T follicular helper cell (primary cell): ENCODE results near the gene SERINC2.

Experiments used
- DNase-seq: peaks from one replicate; pipeline ENCODE4 v3.0.0-alpha.2; 2020; ENCODE audit warnings: low read depth

Gene SERINC2

DNA sequence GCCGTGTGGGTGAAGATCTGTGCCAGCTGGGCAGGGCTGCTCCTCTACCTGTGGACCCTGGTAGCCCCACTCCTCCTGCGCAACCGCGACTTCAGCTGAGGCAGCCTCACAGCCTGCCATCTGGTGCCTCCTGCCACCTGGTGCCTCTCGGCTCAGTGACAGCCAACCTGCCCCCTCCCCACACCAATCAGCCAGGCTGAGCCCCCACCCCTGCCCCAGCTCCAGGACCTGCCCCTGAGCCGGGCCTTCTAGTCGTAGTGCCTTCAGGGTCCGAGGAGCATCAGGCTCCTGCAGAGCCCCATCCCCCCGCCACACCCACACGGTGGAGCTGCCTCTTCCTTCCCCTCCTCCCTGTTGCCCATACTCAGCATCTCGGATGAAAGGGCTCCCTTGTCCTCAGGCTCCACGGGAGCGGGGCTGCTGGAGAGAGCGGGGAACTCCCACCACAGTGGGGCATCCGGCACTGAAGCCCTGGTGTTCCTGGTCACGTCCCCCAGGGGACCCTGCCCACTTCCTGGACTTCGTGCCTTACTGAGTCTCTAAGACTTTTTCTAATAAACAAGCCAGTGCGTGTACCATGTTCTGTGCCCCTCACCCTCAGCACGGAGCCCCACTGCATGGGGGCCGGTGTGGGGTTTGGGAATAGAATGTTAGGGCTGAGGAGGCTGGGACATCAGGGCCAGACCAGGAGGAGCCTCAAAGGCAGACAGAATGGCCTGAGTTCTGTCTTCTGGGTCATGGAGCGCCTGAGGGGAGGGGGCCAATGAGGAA lies 21.3 kb downstream of the SERINC2 start:
- DNase-seq: no peak

DNA sequence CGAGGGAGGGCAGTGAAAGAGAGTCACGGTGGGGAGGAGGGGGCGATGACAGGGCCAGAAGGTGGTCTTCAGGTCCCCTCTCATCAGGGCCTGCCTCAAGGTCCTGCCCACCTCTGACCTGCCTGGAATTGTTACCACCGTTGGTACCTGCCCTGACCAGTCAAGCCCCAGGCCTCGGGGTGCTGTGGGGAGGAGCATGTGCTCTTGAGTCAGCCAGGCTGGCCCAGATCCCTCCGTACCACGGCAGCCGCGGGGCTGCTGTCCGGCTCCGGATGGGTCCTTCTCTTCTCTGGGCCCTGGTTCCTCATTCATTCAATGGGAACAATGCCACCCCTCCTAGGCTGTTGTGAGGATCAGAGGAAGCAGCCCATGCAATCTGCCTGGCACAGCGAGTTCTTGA lies 22.0 kb downstream of the SERINC2 start:
- DNase-seq: no peak

DNA sequence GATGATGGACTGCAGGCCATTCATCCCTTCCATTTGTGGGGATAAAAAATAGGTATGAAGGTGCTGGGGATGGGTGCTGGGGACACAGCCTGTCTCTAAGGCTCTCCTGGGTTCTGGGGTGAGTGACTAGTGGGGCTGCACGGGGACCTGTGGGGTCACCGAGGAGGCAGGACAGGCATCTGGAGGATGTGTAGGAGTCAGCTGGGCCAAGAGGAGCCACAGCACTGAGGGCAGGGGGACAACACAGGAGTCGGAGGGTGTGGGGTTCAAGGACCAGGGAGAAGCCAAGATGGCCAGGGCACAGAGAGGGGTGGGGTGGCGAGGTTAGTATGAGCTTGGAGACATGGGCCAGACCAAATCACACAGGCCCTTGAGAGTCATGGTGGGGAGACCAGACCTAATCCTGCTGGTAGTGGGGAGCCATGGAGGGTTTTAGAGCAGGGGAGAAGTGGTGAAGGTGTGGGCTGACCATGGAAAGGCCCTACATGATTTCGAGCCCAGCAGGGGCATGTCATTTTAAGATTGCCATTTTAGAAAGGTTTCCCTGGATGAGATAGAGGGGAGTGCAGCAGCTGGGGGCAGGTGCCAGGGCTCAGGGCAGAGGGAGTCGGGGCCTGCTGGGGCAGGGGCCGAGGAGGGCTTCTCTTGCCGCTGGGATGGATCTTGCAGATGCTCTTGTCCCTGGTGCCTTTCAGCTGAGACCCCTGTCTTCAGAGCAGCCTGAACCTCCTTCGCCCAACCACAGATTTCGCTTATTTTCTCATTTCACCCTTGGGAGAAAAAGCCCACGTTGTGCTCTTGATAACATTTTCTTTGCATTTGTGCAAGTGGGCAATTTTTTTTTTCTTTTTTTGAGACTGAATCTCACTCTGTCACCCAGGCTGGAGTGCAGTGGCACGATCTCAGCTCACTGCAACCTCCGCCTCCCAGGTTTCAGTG lies 22.7 kb downstream of the SERINC2 start:
- DNase-seq: no peak

DNA sequence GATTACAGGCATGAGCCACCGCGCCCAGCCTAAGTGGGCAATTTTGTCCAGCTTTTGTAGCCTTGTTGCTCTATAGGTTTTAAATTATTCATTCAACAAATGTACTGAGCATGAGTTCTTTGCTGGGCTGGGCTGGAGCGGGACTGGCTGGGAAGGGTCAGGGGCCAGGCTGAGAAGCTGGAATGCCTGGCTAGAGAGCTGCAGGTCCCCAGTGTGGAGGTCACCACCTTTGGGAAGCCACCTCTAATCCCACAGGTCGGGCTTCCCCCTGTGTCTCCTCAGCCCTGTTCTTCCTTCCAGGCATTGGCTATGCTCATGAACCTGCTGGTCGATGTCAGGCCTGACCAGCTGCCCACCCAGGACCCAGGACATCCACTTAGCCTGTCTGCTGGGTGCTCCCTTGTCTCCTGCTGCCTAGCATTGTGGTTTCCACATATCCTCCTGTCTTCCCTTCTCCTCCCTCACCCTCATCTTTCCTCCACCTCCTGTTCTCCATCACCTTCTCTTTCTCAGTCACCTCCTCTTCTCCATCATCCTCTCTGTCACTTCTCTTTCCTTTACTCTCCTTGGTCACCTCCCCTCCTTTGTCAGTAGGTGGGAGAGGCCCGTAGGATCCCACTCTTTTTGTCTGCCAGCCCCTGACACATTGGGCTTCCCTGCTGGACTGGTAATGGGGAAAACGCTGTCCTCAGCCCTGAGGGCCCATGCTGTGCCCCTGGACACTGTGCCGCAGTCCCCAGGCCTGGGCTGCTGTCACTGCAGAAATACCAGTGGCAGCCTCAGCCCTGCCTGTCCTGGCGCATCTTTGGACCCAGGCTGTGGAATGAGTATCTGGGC lies 23.8 kb downstream of the SERINC2 start:
- DNase-seq: no peak

DNA sequence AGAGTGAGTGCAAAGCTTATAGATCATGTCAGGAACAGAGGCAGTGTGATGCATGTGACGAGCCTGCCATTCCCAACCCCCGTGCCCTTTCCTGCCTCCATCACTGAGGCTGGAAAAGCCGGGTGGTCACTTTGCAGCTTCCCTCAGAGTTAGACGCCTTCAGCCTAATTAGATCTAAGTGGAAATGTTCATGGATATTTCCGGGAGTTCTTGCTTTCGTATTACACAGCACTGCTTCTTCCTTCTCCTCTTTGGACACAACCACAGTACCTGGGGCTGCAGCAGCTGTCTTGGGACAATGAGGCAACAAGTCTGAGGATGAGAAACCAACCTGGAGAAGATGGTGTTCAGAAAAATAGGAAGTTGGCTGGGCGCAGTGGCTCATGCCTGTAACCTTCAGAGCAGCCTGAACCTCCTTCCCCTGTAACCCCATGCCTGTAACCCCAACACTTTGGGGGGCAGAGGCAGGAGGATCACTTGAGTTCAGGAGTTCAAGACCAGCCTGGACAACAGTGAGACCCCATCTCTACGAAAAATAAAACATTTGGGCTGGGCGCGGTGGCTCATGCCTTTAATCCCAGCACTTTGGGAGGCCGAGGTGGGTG lies 24.5 kb downstream of the SERINC2 start:
- no peak for DNase-seq

DNA sequence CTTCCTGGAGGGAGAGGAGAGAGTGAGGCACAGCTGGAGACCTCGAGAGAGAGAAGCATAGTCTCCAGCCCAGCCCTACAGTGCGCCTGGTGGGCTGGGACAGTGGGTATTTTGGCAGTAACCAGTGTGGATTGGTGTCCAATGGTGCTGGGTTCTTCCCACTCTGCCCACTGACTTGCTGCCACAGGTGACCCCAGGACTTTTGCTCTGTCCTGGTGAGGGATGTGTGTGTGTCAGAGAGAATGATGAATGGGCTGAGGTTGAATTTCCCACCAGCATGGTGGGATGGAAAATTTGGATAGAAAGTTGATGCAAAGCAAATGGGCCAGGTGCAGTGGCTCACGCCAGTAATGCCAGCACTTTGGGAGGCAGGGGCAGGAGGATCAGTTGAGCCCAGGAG lies 26.3 kb downstream of the SERINC2 start:
- no peak for DNase-seq

DNA sequence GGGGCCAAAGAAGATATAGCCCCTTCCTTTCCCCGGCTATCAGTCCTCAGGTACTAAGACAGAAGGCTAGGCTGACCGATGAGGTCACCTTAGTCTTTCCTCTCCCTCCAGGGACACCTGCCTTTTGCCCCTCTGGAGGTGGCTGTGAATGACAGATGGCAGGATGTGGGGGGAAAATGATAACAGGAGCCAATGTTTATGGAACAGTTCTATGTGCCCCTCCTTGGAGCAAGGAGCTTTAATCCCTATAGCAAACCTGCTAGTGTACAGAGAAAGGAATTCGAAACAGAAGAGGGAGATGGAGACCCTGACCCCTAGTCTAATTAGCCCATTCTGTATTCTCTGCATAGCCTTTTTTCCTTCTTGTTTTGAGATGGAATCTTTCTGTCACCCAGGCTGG lies 28.1 kb downstream of the SERINC2 start:
- no peak for DNase-seq

DNA sequence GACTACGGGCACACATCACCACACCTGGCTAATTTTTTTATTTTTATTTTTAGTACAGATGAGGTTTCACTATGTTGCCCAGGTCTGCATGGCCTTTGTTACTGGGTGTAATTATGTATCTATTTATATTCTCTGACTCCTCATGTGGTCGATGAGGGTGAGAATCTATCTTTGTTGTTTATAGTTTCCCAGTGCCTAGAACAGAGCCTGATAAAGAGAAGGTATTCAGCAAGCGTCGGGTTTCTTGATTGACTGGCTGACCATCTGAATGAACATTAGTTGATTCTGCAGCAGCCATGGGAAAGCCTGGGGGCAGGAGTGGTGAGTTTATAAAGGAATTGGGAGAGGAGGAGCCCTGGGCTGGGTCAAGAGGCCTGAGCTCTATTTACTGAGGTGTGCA lies 28.5 kb downstream of the SERINC2 start:
- no peak for DNase-seq

DNA sequence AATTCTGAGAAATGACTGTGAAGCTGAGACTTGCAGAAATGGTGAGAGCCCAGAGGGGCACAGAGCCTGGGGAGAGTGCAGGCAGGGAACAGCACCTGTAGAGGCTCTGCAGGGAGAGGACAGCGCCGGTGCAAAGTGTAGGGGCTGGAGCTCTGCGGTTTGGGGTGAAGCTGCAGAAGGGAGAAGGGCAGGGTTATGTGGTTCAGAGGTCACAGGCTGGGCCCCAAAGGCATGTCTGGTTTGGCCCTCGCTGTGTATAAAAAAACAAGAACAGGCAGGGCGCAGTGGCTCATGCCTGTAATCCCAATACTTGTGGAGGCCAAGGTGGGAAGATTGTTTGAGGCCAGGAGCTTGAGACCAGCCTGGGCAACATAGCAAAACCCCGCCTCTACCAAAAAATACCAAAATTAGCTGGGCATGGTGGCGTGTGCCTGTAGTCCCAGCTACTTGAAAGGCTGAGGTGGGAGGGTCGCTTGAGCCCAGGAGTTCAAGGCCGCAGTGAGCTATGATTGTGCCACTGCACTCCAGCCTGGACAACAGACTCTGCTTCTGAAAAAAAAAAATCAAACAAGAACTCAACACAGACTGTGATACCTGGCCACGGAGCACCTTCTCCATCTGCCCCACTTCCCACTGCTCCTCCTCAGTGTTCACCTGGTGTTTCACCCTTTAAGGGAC lies 29.1 kb downstream of the SERINC2 start:
- DNase-seq: no peak

DNA sequence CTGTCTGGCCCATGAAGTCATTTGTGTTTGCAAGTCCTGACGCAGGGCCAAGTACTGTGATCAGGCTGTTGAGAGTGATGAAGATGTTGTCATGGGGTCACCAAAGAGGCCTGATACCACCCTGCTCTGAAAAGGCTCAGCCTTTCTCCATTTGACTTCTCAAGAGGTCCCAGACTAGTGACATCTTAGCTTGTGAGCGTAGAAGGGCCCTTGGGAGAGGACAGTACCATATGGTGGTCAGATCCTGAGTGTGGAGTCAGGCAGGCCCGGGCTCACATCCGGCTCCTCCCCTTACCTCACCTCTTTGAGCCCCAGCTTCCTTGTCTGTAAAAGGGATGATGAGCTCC lies 29.6 kb downstream of the SERINC2 start:
- no peak for DNase-seq

DNA sequence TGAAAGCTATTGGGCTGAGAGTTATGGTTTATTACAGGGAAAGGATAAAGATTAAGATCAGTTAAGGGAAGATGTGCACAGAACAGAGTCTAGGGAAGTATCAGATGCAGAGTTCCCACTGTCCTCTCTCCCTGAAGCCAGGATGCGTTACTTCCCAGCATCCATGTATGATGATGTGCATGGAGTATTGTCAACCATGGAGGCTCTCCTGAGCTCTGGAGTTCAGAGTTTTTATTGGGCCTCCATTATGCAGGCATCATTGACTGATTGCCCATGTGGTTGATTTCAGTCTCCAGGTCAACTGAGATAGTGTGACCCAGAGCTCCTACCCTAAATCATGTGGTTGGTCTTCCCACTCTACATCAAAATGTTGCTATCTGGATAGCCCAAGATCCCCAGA lies 30.7 kb downstream of the SERINC2 start:
- no peak for DNase-seq

DNA sequence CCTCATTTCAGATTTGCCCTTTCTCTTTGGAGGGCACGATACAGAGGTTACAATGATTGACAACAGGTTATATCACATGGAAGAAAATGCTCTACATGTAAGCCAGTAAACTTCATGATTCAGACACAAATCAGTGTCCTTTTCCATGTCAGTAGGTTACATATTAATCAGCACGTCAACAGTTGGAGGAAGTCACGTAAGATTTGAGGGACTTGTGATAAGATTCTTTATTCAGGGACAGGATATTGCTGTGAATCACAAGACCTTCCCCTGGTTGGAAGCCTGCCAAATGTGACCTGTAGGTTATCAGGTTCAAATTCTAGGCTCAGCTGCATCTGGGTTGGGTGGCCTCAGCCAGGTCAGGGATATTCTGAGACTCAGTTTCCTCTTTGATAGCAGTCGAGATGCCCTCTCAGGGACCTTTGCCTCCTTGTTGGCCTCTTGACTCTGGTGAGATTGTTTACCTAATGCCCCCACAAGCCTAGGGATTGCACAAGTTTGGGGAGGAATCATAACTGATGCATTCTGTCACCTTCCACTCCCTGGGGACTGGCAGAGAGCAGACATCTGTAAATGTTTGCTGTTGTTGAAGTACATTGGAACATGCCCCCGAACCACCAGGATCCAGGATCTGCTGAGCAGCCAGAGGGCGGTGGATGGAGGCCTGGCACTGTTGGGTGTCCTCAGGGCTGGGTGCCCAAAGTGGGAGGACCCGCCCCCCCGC lies 31.9 kb downstream of the SERINC2 start:
- no peak for DNase-seq

DNA sequence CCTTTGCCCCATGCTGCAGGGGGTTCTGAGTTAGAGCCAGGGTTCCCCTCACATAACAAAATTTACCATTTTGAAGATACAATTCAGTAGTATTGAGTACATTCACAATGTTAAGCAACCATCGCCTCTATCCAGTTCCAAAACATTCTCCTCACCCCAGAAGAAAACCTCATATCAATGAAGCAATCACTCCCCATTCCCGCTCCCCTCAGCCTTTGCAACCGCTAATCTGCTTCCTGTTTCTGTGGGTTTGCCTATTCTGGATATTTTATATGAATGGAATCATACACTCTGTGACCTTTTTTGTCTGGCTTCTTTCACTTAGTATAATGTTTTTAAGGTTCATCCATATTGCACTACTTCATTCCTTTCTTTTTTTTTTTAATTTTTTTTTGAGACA lies 32.9 kb downstream of the SERINC2 start:
- DNase-seq: no peak

DNA sequence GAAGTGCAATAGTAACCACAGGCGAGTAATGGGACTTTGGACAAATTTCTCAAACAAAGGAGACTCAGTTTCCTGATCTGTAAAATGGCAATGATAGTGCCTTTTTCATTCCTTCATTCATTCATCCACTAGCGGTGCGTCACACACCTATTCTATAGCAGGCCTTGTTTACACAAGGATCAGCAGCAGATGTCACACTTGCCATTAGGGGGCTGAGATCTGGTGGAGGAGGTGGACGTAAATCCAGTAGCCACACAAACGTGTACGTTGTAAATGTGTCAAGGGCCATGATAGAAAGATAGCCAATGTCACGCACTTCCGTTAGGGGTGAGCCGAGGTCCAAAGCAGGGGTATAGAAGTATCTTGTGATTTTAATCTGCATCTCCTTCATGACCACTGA lies 34.2 kb downstream of the SERINC2 start:
- DNase-seq: no peak

DNA sequence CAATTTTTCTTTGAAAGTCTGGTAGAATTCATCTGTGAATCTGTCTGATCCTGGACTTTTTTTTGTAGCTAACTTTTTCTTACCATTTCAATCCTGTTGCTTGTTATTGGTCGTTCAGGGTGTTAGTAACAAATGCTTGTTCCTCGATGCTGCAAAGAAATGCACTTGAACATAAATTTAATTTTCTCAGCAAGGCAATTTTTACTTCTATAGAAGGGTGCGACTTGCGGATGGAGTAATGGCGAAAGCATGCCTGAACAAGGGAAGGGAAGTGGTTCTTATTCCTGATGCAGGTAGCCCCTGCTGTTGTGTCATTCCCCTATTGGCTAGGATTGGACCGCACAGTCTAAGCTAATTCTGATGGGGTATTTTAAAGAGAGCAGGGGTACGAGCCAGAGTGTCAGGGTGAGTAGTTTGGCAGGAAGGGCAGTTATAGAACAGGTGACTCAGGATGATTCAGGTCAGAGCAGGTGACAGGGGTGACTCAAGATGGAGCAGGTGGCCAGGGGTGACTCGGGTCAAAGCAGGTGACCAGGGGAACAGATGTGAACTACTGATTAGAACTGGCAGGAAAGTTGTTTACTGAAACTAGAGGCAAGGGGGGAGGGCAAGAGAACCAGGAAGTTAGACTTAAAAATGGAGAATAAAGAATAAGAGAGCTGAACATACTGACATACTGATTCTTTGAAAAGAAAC lies 40.5 kb downstream of the SERINC2 start:
- DNase-seq: no peak

DNA sequence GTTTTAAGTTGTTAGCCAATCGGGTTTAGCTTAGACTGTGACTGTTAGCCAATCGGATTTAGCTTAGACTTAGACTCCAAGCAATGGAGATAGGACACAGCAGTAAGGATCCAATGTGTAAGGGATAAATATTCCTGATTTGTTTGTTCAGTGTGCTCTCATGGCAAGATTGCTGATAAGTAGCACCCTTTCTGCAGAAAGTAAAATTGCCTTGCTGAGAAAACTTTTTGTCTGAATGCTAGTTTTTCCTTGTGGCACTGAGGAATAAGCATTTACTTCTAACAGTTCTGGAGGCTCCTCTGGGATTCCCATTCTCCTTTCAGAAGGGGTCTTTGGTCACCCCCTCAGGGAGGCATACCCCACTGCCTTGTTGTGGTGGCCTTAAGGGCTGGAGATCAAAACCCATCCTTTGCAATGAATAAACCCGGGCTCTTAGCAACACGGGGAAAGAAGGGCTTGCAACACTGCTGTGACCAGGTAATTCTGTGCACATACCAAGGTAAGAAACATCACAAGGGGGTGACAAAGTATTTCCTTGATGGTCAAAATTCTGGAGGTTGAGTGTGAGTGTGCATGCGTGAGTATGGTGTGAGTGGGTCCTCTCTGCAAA lies 45.4 kb downstream of the SERINC2 start:
- no peak for DNase-seq

DNA sequence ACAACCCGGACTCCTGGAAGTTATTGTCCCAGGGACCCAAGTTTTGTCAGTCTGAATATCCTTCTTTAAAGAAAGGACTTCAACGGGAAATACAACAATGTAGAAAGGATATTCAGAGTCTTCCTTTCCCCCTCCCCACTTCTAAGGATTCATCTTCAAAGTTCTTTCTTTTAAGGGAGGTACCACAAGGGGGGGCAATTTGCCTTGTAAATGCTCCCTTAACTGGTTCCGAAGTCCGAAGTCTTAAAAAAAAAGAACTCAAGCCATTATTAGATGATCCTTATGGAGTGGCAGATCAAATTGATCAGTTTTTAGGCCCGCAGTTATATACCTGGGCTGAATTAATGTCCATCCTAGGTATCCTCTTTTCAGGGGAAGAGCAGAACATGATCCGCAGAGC lies 47.0 kb downstream of the SERINC2 start:
- DNase-seq: no peak

DNA sequence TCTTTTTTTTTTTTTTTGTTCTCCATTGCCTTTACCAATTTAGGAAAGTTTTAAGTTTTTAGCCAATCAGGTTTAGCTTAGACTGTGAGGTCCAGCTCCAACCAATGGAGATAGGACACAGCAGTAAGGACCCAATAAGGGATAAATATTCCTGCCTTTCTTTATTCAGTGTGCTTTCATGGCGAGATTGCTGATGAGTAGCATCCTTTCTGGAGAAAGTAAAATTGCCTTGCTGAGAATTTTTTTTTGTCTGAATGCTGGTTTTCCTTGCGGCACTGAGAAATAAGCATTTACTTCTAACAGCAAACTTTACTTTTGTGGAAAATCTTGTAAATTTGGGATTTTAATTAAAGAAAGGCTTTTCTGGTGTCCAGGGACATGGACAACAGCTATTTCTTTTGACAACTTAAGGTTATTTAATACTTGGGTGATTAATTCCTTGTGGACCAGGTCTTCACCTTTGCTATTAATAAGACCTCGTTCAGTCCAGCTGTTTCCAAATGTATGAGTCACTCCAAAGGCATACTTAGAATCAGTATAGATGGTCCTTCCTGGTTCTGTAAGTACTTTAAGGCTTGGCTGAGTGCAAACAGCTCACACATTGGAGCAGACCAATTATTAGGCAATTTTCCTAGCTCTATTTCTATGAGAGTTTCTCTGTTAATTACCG lies 54.1 kb downstream of the SERINC2 start:
- no peak for DNase-seq

DNA sequence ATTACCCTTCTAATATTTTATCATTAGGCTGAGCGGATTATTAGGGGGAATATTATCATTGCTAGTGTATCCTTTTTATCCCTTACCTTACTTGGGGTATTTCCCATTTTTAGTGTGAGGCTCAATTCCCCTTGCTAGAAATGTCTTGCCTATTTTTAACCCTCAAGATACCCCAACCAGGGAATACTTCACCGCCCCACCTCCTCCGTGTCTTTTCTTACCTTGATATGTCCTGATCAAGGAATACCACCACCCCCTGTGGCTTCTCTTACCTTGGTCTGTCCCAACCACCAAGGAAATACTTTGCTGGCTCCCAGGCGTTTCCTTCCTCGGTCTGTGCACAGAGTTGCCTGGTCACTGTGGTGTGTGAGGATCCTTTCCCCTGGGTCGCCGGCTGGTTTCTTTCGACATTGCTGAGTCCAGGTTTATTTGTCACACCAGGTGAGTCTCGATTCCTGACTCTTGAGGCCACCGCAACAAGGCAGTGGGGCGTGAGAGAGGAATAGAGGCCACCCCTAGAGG lies 57.8 kb downstream of the SERINC2 start:
- no peak for DNase-seq
